ENCODE results near the gene ALDH16A1. TPM values are rescaled to one million over a fixed set of nuclear protein-coding genes. Genes with fewer than 3 reads are reported as not detected.
A peak's percentile ranks its signal among the peaks of the same experiment; 100 is the strongest.

ALDH16A1 gene
- total RNA-seq, 2 donors from 2014 or later, result 52.8 to 57.1 TPM

GRCh38 chr19:49411681-49412326 is 41.2 kb upstream of the ALDH16A1 start:
- H3K4me1 Mint-ChIP-seq, result peaks cover 10% of the 10 kb centered on the region
- Histone ChIP-seq H3K36me3 (ENCODE audit: control insufficient read depth, insufficient read depth, low read length) (no peaks in the 10 kb centered on the region), H3K9ac (ENCODE audit: extremely low read depth, low read length, poor library complexity, severe bottlenecking) (no peak overlapping the region), H3K4me1 (ENCODE audit: control insufficient read depth, insufficient read depth, low read length) (no peaks in the 10 kb centered on the region), H3K27ac (ENCODE audit: low read depth, low read length) (no peak overlapping the region), H3K4me3 (ENCODE audit: low read length) (no peak overlapping the region), H3K9me3 (ENCODE audit: control insufficient read depth, low read length) (no peaks in the 10 kb centered on the region), H3K27me3 (ENCODE audit: control insufficient read depth, insufficient read depth, low read length, poor library complexity, severe bottlenecking) (no peaks in the 10 kb centered on the region)
- H3K9me3 Mint-ChIP-seq, result no peaks in the 10 kb centered on the region
- H3K27ac Mint-ChIP-seq, result no peak overlapping the region
- no peak for DNase-seq
- peaks cover 9% of the 10 kb centered on the region for H3K27me3 Mint-ChIP-seq (ENCODE audit: insufficient read depth)
- TF ChIP-seq CTCF (conservative IDR thresholded peaks at IDR 0.05), result no peak
- H3K36me3 Mint-ChIP-seq (ENCODE audit: low read depth), result no peaks in the 10 kb centered on the region
- WGBS, 2 experiments (ENCODE audit: insufficient coverage in 1 of 2, insufficient read length in 1 of 2), result 93 to 100% methylated on average over 1 to 3 of the region's 3 CpGs
- no peak overlapping the region for H3K4me3 Mint-ChIP-seq

GRCh38 chr19:49413348-49413747 is 39.7 kb upstream of the ALDH16A1 start:
- Mint-ChIP-seq H3K4me3 (no peak overlapping the region), H3K9me3 (no peaks in the 10 kb centered on the region), H3K27me3 (ENCODE audit: insufficient read depth) (peaks cover 8% of the 10 kb centered on the region), H3K27ac (no peak overlapping the region), H3K36me3 (ENCODE audit: low read depth) (no peaks in the 10 kb centered on the region), H3K4me1 (peaks cover 10% of the 10 kb centered on the region)
- Histone ChIP-seq H3K9ac (ENCODE audit: extremely low read depth, low read length, poor library complexity, severe bottlenecking) (no peak overlapping the region), H3K27me3 (ENCODE audit: control insufficient read depth, insufficient read depth, low read length, poor library complexity, severe bottlenecking) (peaks cover 5% of the 10 kb centered on the region), H3K27ac (ENCODE audit: low read depth, low read length) (no peak overlapping the region), H3K9me3 (ENCODE audit: control insufficient read depth, low read length) (no peaks in the 10 kb centered on the region), H3K4me1 (ENCODE audit: control insufficient read depth, insufficient read depth, low read length) (no peaks in the 10 kb centered on the region), H3K36me3 (ENCODE audit: control insufficient read depth, insufficient read depth, low read length) (no peaks in the 10 kb centered on the region), H3K4me3 (ENCODE audit: low read length) (no peak overlapping the region)
- TF ChIP-seq CTCF (conservative IDR thresholded peaks at IDR 0.05), result no peak
- no peak for DNase-seq
- WGBS, 2 experiments (ENCODE audit: insufficient coverage in 1 of 2, insufficient read length in 1 of 2), result 78 to 84% methylated on average over 4 to 9 of the region's 9 CpGs

- no peaks in the 10 kb centered on the region for H3K9me3 Mint-ChIP-seq
- peaks cover 16% of the 10 kb centered on the region for H3K27me3 Mint-ChIP-seq (ENCODE audit: insufficient read depth)
- no peak overlapping the region for H3K9ac ChIP-seq (ENCODE audit: extremely low read depth, low read length, poor library complexity, severe bottlenecking)
- no peaks in the 10 kb centered on the region for H3K4me1 ChIP-seq (ENCODE audit: control insufficient read depth, insufficient read depth, low read length)
- H3K27ac ChIP-seq (ENCODE audit: low read depth, low read length), result no peak overlapping the region
- H3K9me3 ChIP-seq (ENCODE audit: control insufficient read depth, low read length), result no peaks in the 10 kb centered on the region
- DNase-seq, result no peak
- peak overlapping the region; percentile 25 for H3K27ac Mint-ChIP-seq
- H3K4me3 ChIP-seq (ENCODE audit: low read length), result no peak overlapping the region
- H3K36me3 Mint-ChIP-seq (ENCODE audit: low read depth), result no peaks in the 10 kb centered on the region
- 87 to 94% methylated on average over 3 of the region's 3 CpGs for WGBS, 2 experiments (ENCODE audit: insufficient coverage in 1 of 2, insufficient read length in 1 of 2)
- peaks cover 10% of the 10 kb centered on the region for H3K4me1 Mint-ChIP-seq
- no peak for TF ChIP-seq CTCF (conservative IDR thresholded peaks at IDR 0.05)
- peaks cover 14% of the 10 kb centered on the region for H3K27me3 ChIP-seq (ENCODE audit: control insufficient read depth, insufficient read depth, low read length, poor library complexity, severe bottlenecking)
- H3K36me3 ChIP-seq (ENCODE audit: control insufficient read depth, insufficient read depth, low read length), result no peaks in the 10 kb centered on the region
- H3K4me3 Mint-ChIP-seq, result no peak overlapping the region
Observed at GRCh38 chr19:49414256-49414655, 38.8 kb upstream of the ALDH16A1 start.

Data from endodermal cell (in vitro differentiated cells).